GM15510 (cell line): Measurements from ENCODE around the gene MOB2.

ENCODE experiments used
- POLR2A ChIP-seq: IDR thresholded peaks from 3 replicates; pipeline ENCODE4 v1.6.1; 2011; ENCODE audit warnings: borderline replicate concordance; ENCODE audit not compliant: insufficient read length; ENCODE audit errors: extremely low read depth

Gene MOB2

GRCh38 chr11:1501421-1502167 lies 15.0 kb upstream of the MOB2 start:
- no peak for TF ChIP-seq POLR2A

- TF ChIP-seq POLR2A = no peak
Measured at GRCh38 chr11:1500466-1501420, 14.2 kb upstream of the MOB2 start.

GRCh38 chr11:1499899-1500298 lies 13.3 kb upstream of the MOB2 start:
- TF ChIP-seq POLR2A = no peak

- TF ChIP-seq POLR2A = no peak
Measured at GRCh38 chr11:1499261-1499890, 12.8 kb upstream of the MOB2 start.

- TF ChIP-seq POLR2A = no peak
Measured at GRCh38 chr11:1498262-1498661, 11.7 kb upstream of the MOB2 start.

- no peak for TF ChIP-seq POLR2A
Measured at GRCh38 chr11:1497600-1497999, 11.0 kb upstream of the MOB2 start.

GRCh38 chr11:1496761-1497095 lies 10.1 kb upstream of the MOB2 start:
- no peak for TF ChIP-seq POLR2A

GRCh38 chr11:1496091-1496760 lies 9.6 kb upstream of the MOB2 start:
- no peak for TF ChIP-seq POLR2A

GRCh38 chr11:1494650-1495049 lies 8.1 kb upstream of the MOB2 start:
- TF ChIP-seq POLR2A = no peak

- TF ChIP-seq POLR2A = no peak
Measured at GRCh38 chr11:1493650-1494244, 7.2 kb upstream of the MOB2 start.

- TF ChIP-seq POLR2A = no peak
Measured at GRCh38 chr11:1491379-1491778, 4.8 kb upstream of the MOB2 start.

GRCh38 chr11:1490651-1491050 lies 4.1 kb upstream of the MOB2 start:
- no peak for TF ChIP-seq POLR2A

- TF ChIP-seq POLR2A = no peak
Measured at GRCh38 chr11:1488575-1489180, 2.1 kb upstream of the MOB2 start.
